ENCODE results near the gene NHSL2.
"Not testable (repeated sequence)": the region's sequence is repeated elsewhere in the genome, so short reads cannot be mapped to it uniquely, and the experiment has no call there.

NHSL2 gene

GRCh38 chrX:72131317-72132294 is 221.0 kb downstream of the NHSL2 start, which contains the start of gene RTL5:
Gene RTL5 (minus strand): TSS chrX:72131915.
- DNase-seq (ENCODE audit: low spot score): peak; percentile 95

GRCh38 chrX:72132456-72132855 is 221.8 kb downstream of the NHSL2 start:
- no peak for DNase-seq (ENCODE audit: low spot score)

- no peak for DNase-seq (ENCODE audit: low spot score)
Measured at GRCh38 chrX:72133851-72134546, 223.4 kb downstream of the NHSL2 start.

GRCh38 chrX:72137846-72138495 is 227.3 kb downstream of the NHSL2 start:
- peak; percentile 74 for DNase-seq (ENCODE audit: low spot score)

- no peak for DNase-seq (ENCODE audit: low spot score)
Measured at GRCh38 chrX:72139538-72139937, 228.9 kb downstream of the NHSL2 start.

- DNase-seq (ENCODE audit: low spot score): no peak
Measured at GRCh38 chrX:72141372-72142004, 230.8 kb downstream of the NHSL2 start.

GRCh38 chrX:72142094-72142793 is 231.6 kb downstream of the NHSL2 start:
- peak; percentile 93 for DNase-seq (ENCODE audit: low spot score)

GRCh38 chrX:72142794-72143608 is 232.4 kb downstream of the NHSL2 start:
- no peak for DNase-seq (ENCODE audit: low spot score)

GRCh38 chrX:72143609-72143907 is 232.9 kb downstream of the NHSL2 start:
- DNase-seq (ENCODE audit: low spot score): no peak

GRCh38 chrX:72145181-72145580 is 234.5 kb downstream of the NHSL2 start:
- no peak for DNase-seq (ENCODE audit: low spot score)

- DNase-seq (ENCODE audit: low spot score): no peak
Measured at GRCh38 chrX:72146527-72146926, 235.9 kb downstream of the NHSL2 start.

- DNase-seq (ENCODE audit: low spot score): no peak
Measured at GRCh38 chrX:72158773-72159172, 248.1 kb downstream of the NHSL2 start.

- no peak for DNase-seq (ENCODE audit: low spot score)
Measured at GRCh38 chrX:72159769-72160168, 249.1 kb downstream of the NHSL2 start.

- no peak for DNase-seq (ENCODE audit: low spot score)
Measured at GRCh38 chrX:72165551-72165950, 254.9 kb downstream of the NHSL2 start.

- no peak for DNase-seq (ENCODE audit: low spot score)
Measured at GRCh38 chrX:72169008-72169728, 258.5 kb downstream of the NHSL2 start.

- not testable (repeated sequence) for DNase-seq (ENCODE audit: low spot score)
Measured at GRCh38 chrX:72176289-72176688, 265.6 kb downstream of the NHSL2 start.

- DNase-seq (ENCODE audit: low spot score): no peak
Measured at GRCh38 chrX:72176981-72177380, 266.3 kb downstream of the NHSL2 start.

- no peak for DNase-seq (ENCODE audit: low spot score)
Measured at GRCh38 chrX:72180539-72180938, 269.9 kb downstream of the NHSL2 start.

- peak; percentile 98 for DNase-seq (ENCODE audit: low spot score)
Measured at GRCh38 chrX:72181178-72182125, 270.8 kb downstream of the NHSL2 start, which contains the start of gene PIN4. Gene PIN4 (plus strand): TSS chrX:72181757. CDS start chrX:72181786, 29 bp downstream.

All from cerebellar cortex (tissue), 1 donor.